ENCODE data around the gene GINS2.

GINS2 gene

GRCh38 chr16:85636234-85636812 lies 52.4 kb downstream of the GINS2 start:
- Histone ChIP-seq H2AFZ (ENCODE audit: low read length) (no peak overlapping the region), H3K4me1 (ENCODE audit: insufficient read depth, low read length, poor library complexity, severe bottlenecking) (no peaks in the 10 kb centered on the region), H3K4me2 (ENCODE audit: low read depth, low read length, poor library complexity, severe bottlenecking) (no peak overlapping the region), H3K27me3 (ENCODE audit: insufficient read depth, low read length, poor library complexity, severe bottlenecking) (no peaks in the 10 kb centered on the region), H3K9me2 (replicated peaks; ENCODE audit: low read depth, low read length) (no peaks in the 10 kb centered on the region), H3K79me2 (ENCODE audit: insufficient read depth, low read length) (peaks cover 100% of the 10 kb centered on the region), H3K9ac (ENCODE audit: low read depth, low read length, poor library complexity, severe bottlenecking) (no peak overlapping the region), H3K36me3 (ENCODE audit: insufficient read depth, low read length) (peaks cover 92% of the 10 kb centered on the region; the same call in 1 of the 2 replicates), H4K20me1 (ENCODE audit: insufficient read depth, low read length, poor library complexity, severe bottlenecking) (peaks cover 100% of the 10 kb centered on the region), H3K4me3 (ENCODE audit: low read length, poor library complexity, severe bottlenecking) (no peak overlapping the region), H3K9me3 (ENCODE audit: insufficient read depth, low read depth, low read length) (no peaks in the 10 kb centered on the region), H3F3A (ENCODE audit: low read depth) (no peaks in the 10 kb centered on the region)
- TF ChIP-seq CTCF (conservative IDR thresholded peaks at IDR 0.05; ENCODE audit: low read length) (no peak), EZH2phosphoT487 (IDR thresholded peaks at IDR 0.05; ENCODE audit: borderline replicate concordance) (no peak)

DNA sequence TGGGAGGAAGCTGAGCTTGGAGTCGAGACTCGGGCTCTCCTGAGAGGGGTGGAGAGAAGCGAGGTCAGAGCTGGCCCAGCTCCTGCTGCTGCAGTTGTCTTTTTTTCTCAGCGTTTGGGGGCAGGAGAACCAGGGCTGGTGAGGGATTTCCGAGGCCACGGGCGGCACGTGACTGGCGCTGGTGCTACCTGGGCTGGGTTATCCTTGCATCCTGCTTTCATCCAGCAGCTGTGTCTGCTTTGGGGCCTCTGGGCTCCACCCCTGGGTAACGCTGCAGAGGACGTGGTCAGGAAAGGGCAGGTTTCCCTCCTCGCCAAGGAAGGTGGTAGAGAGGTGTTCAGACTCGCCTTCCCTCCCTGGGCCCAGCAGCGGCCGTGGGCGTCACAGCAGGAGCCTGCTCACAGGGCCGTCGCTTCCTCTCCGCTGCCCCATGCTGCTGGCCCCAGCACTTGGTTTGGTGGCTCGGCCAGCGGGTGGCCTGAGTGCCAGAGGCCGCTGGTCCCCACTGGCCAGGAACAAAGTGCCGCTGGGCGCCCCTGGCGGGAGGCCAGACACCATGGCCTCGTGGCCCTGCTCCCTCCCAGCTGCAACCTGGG lies 53.1 kb downstream of the GINS2 start:
- Histone ChIP-seq H3K9ac (ENCODE audit: low read depth, low read length, poor library complexity, severe bottlenecking) (no peak overlapping the region), H3K79me2 (ENCODE audit: insufficient read depth, low read length) (peaks cover 100% of the 10 kb centered on the region)
- TF ChIP-seq CTCF (conservative IDR thresholded peaks at IDR 0.05; ENCODE audit: low read length) = no peak

GRCh38 chr16:85634747-85635544 lies 53.8 kb downstream of the GINS2 start:
- peaks cover 100% of the 10 kb centered on the region for H4K20me1 ChIP-seq (ENCODE audit: insufficient read depth, low read length, poor library complexity, severe bottlenecking)
- H3K4me1 ChIP-seq (ENCODE audit: insufficient read depth, low read length, poor library complexity, severe bottlenecking) = no peaks in the 10 kb centered on the region
- H3K4me2 ChIP-seq (ENCODE audit: low read depth, low read length, poor library complexity, severe bottlenecking) = no peak overlapping the region
- peaks cover 100% of the 10 kb centered on the region for H3K79me2 ChIP-seq (ENCODE audit: insufficient read depth, low read length)
- peaks cover 92% of the 10 kb centered on the region; the same call in 1 of the 2 replicates for H3K36me3 ChIP-seq (ENCODE audit: insufficient read depth, low read length)
- H3K4me3 ChIP-seq (ENCODE audit: low read length, poor library complexity, severe bottlenecking) = no peak overlapping the region
- no peaks in the 10 kb centered on the region for H3F3A ChIP-seq (ENCODE audit: low read depth)
- no peaks in the 10 kb centered on the region for H3K9me3 ChIP-seq (ENCODE audit: insufficient read depth, low read depth, low read length)
- H3K27me3 ChIP-seq (ENCODE audit: insufficient read depth, low read length, poor library complexity, severe bottlenecking) = no peaks in the 10 kb centered on the region
- H3K9ac ChIP-seq (ENCODE audit: low read depth, low read length, poor library complexity, severe bottlenecking) = no peak overlapping the region
- no peak for TF ChIP-seq EZH2phosphoT487 (IDR thresholded peaks at IDR 0.05; ENCODE audit: borderline replicate concordance)
- peak; percentile 27; the same call in 1 of the 2 replicates for TF ChIP-seq CTCF (conservative IDR thresholded peaks at IDR 0.05; ENCODE audit: low read length)
- H3K9me2 ChIP-seq (replicated peaks; ENCODE audit: low read depth, low read length) = no peaks in the 10 kb centered on the region
- no peak overlapping the region for H2AFZ ChIP-seq (ENCODE audit: low read length)

More for the DNA sequence above, 53.1 kb downstream of the GINS2 start:
- no peaks in the 10 kb centered on the region for H3F3A ChIP-seq (ENCODE audit: low read depth)
- no peaks in the 10 kb centered on the region for H3K9me3 ChIP-seq (ENCODE audit: insufficient read depth, low read depth, low read length)
- H3K36me3 ChIP-seq (ENCODE audit: insufficient read depth, low read length) = peaks cover 92% of the 10 kb centered on the region; the same call in 1 of the 2 replicates
- H3K27me3 ChIP-seq (ENCODE audit: insufficient read depth, low read length, poor library complexity, severe bottlenecking) = no peaks in the 10 kb centered on the region
- no peaks in the 10 kb centered on the region for H3K4me1 ChIP-seq (ENCODE audit: insufficient read depth, low read length, poor library complexity, severe bottlenecking)
- no peak overlapping the region for H3K4me2 ChIP-seq (ENCODE audit: low read depth, low read length, poor library complexity, severe bottlenecking)
- H3K4me3 ChIP-seq (ENCODE audit: low read length, poor library complexity, severe bottlenecking) = no peak overlapping the region
- H2AFZ ChIP-seq (ENCODE audit: low read length) = no peak overlapping the region
- H4K20me1 ChIP-seq (ENCODE audit: insufficient read depth, low read length, poor library complexity, severe bottlenecking) = peaks cover 100% of the 10 kb centered on the region
- H3K9me2 ChIP-seq (replicated peaks; ENCODE audit: low read depth, low read length) = no peaks in the 10 kb centered on the region
